Ectodermal cell (in vitro differentiated cells): ENCODE data around the gene KIF26A.

Experiments
- H3K27ac ChIP-seq: 2 replicates; pipeline ENCODE4 v1.7.0; 2013; ENCODE audit warnings: mild to moderate bottlenecking, low read depth, low read length; ENCODE audit not compliant: insufficient read depth, poor library complexity, severe bottlenecking
- H3K27me3 ChIP-seq: 2 replicates; pipeline ENCODE4 v1.7.0; 2013; ENCODE audit warnings: mild to moderate bottlenecking, low read length; ENCODE audit not compliant: insufficient read depth, control insufficient read depth, poor library complexity, severe bottlenecking
- H3K36me3 ChIP-seq: one replicate; pipeline ENCODE4 v1.7.0; 2013; ENCODE audit warnings: low read length; ENCODE audit not compliant: control insufficient read depth, insufficient read depth
- H3K4me1 ChIP-seq: one replicate; pipeline ENCODE4 v1.7.0; 2013; ENCODE audit warnings: low read length; ENCODE audit not compliant: control insufficient read depth, insufficient read depth
- H3K4me3 ChIP-seq: 2 replicates; pipeline ENCODE4 v1.7.0; 2013; ENCODE audit warnings: low read depth, low read length, control low read depth; ENCODE audit not compliant: insufficient read depth
- H3K9me3 ChIP-seq: 2 replicates; pipeline ENCODE4 v1.7.0; 2013; ENCODE audit warnings: mild to moderate bottlenecking, low read length, moderate library complexity; ENCODE audit not compliant: control insufficient read depth
- WGBS, 2 experiments: methylation state at CpG; one replicate each; pipeline ENCODE4 v1.1.7; 2013; ENCODE audit warnings: missing lambda C conversion rate in 2 of 2; 5-methylcytosine and 5-hydroxymethylcytosine counted together

KIF26A gene

DNA sequence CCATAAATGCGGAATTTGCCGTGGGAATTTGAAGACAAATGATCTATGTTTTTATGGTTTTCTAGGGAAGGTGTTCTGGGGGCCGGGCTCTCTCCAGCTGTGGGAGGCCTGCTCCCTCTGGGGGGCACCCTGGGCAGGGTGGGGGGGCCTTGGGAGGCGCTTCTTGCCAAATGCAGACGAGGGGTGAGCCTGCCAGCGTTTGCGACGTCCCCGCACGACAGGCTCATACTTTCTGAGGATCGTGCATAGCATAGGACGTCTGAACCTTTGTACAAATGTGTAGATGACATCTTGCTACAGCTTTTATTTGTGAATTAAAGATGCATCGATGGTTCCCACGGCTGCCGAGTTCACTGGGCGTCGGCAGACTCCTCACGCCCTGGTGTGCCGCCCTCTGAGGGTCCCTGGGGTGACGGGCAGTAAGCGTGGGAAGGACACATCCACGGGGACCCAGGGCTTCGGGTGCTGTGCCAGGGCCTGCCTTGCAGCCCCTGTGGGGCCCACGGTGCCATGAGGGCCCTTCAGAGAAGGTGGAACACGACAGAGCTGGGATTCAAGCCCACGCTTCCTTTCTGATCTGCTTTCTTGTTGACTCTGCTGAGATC is 42.3 kb downstream of the KIF26A start:
- H3K9me3 ChIP-seq = no peaks in the 10 kb centered on the region
- WGBS, 2 experiments = 94 to 95% methylated on average over 26 of the region's 26 CpGs
- H3K4me1 ChIP-seq = peaks cover 6% of the 10 kb centered on the region
- H3K36me3 ChIP-seq = no peaks in the 10 kb centered on the region
- no peak overlapping the region for H3K4me3 ChIP-seq
- no peaks in the 10 kb centered on the region for H3K27me3 ChIP-seq
- H3K27ac ChIP-seq = no peak overlapping the region

DNA sequence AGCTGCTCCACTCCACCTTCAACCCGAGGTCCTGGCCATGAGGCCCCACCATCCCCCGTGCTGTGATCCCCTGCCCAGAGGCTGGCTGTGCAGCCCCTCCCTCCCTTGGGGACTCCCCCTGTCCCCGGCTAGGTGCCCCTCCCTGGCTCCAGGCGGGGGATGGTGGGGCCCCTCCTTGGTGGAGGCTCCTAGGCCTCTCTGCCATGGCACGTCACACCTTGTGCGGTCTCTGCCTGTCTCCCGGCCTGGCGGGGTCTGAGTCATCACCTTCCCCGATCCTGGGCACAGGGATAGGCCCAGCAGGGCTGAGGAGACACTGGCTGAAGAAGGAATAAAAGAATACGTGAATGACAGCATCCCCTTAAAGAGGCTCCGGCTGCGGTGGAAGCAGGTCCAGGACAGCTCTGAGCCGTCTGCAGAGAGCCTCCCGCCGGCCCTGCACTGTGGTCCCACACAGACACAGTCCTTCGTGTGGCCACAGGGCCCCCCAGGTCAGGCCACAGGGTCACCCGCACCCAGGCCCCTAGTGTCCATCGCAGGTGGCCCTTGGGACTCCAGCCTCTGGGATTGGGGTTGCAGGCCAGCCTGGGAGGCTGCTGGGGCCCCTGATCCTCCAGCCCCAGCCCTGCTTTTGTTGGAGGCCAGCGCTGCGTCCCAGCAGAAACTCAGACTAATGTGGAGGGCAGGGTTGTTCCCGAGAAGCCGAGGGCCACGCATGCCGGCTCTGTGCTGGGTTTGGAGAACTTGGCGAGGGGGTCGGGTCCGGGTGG is 43.6 kb downstream of the KIF26A start:
- WGBS, 2 experiments = 86 to 87% methylated on average over 27 of the region's 27 CpGs
- Histone ChIP-seq H3K4me1 (peaks cover 6% of the 10 kb centered on the region), H3K27ac (no peak overlapping the region), H3K4me3 (no peak overlapping the region), H3K36me3 (no peaks in the 10 kb centered on the region), H3K9me3 (no peaks in the 10 kb centered on the region), H3K27me3 (no peaks in the 10 kb centered on the region)

- no peaks in the 10 kb centered on the region for H3K36me3 ChIP-seq
- no peaks in the 10 kb centered on the region for H3K27me3 ChIP-seq
- peaks cover 6% of the 10 kb centered on the region for H3K4me1 ChIP-seq
- H3K27ac ChIP-seq = no peak overlapping the region
- no peaks in the 10 kb centered on the region for H3K9me3 ChIP-seq
- WGBS, 2 experiments = 93 to 94% methylated on average over 16 of the region's 16 CpGs
- no peak overlapping the region for H3K4me3 ChIP-seq
Measured at GRCh38 chr14:104182857-104183425, 44.6 kb downstream of the KIF26A start.

DNA sequence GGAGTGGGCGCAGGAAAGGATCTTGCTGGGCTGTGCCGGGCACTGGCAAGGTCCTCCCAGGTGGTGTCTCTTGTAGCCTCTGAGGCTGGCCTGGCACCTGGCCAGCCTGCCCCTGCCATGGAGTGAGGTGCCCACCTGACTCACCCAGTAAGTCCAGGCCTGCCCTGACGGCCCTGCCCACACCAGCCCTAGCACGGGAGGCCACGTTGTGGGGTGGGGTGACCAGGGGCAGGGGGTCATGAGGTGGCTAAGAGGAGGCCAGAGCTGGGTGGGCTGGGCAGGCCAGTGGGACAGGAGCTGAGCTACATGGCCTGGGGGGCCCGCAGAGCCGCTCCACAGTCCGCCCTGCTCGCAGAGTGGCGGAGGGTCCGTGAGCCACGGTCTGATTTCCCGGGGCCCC is 45.4 kb downstream of the KIF26A start:
- no peaks in the 10 kb centered on the region for H3K36me3 ChIP-seq
- H3K27ac ChIP-seq = no peak overlapping the region
- WGBS, 2 experiments = 93 to 95% methylated on average over 13 of the region's 13 CpGs
- no peaks in the 10 kb centered on the region for H3K9me3 ChIP-seq
- no peak overlapping the region for H3K4me3 ChIP-seq
- peaks cover 6% of the 10 kb centered on the region for H3K4me1 ChIP-seq
- H3K27me3 ChIP-seq = no peaks in the 10 kb centered on the region

GRCh38 chr14:104184506-104184905 is 46.1 kb downstream of the KIF26A start:
- Histone ChIP-seq H3K4me3 (no peak overlapping the region), H3K4me1 (peaks cover 6% of the 10 kb centered on the region), H3K27me3 (no peaks in the 10 kb centered on the region), H3K36me3 (no peaks in the 10 kb centered on the region), H3K9me3 (no peaks in the 10 kb centered on the region), H3K27ac (no peak overlapping the region)
- WGBS, 2 experiments = 86 to 88% methylated on average over 12 of the region's 12 CpGs

- WGBS, 2 experiments = 87 to 89% methylated on average over 20 of the region's 20 CpGs
- Histone ChIP-seq H3K4me3 (no peak overlapping the region), H3K27me3 (no peaks in the 10 kb centered on the region), H3K4me1 (peaks cover 6% of the 10 kb centered on the region), H3K27ac (no peak overlapping the region), H3K9me3 (no peaks in the 10 kb centered on the region), H3K36me3 (no peaks in the 10 kb centered on the region)
Measured at GRCh38 chr14:104184911-104185499, 46.6 kb downstream of the KIF26A start.

DNA sequence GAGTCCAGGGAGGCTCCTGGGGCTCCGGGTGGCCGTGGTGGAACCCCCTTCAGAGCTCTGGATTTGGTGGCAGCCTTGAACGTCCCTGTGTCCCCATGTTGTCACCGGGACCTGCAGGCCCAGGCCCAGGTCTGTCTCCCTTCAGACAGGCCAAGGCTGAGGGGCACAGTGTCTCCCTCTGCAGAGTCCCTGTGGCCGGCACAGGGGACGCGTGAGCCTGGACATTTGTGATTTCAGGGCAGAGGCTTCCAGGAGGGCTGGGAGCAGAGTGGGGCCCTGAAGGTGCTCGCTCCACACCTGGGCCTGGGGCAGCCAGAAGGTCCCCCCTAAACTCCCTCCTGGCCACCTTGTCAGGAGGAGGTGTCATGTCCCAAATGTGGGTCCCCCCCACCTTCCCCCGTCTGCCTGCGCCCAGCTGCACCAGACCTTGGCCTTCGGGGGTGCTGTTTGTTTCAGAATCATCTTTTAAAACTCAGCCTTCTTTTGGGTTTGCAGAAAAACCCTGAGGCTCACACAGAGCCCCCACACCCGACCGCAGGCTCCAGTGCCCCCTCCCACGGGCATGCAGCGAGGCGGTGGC is 47.6 kb downstream of the KIF26A start:
- Histone ChIP-seq H3K9me3 (no peaks in the 10 kb centered on the region), H3K36me3 (no peaks in the 10 kb centered on the region), H3K27ac (no peak overlapping the region), H3K4me1 (peaks cover 6% of the 10 kb centered on the region), H3K27me3 (no peaks in the 10 kb centered on the region), H3K4me3 (no peak overlapping the region)
- 91 to 93% methylated on average over 16 of the region's 16 CpGs for WGBS, 2 experiments

- Histone ChIP-seq H3K4me3 (no peak overlapping the region), H3K4me1 (peaks cover 3% of the 10 kb centered on the region), H3K36me3 (no peaks in the 10 kb centered on the region), H3K27me3 (no peaks in the 10 kb centered on the region), H3K27ac (no peak overlapping the region), H3K9me3 (no peaks in the 10 kb centered on the region)
- WGBS, 2 experiments = 89 to 92% methylated on average over 6 to 9 of the region's 12 CpGs
Measured at GRCh38 chr14:104186575-104186974, 48.2 kb downstream of the KIF26A start.

DNA sequence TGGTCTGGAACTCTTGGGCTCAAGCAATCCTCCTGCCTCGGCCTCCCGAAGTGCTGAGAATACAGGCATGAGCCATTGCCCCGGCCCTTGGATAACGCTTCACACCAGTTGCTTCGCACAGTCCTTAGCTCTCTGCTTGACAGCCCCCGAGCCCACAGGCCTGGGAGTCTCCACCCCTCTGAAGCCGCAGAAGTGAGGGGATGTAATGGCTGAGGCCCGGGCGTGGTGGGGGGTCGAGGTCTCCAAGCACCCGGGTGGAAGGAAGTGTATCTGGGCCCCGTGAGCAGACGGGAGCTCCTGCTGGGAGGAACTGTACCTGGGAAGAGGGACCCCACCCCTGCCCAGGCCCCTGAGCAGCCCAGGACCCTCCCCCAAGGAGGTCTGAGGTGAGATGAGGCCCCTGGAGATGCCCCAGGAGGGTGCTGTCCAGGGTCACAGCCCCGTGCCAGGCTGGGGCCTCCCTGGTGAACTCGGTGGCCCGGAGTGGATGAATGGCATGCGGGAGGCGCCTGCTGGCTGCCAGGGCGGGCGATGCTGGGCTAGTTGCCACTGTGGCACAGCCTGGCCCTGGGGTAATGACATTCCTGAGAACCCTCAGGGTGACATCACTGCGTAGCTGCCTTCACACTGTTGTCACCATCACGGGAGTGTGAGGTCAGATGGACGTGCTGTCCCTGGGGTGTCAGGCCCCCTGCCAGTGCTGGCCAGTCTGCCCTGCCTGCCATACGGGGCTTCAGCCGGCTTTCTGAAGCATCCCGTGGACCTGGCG is 48.9 kb downstream of the KIF26A start:
- Histone ChIP-seq H3K27me3 (no peaks in the 10 kb centered on the region), H3K36me3 (no peaks in the 10 kb centered on the region), H3K4me1 (no peaks in the 10 kb centered on the region), H3K4me3 (no peak overlapping the region), H3K9me3 (no peaks in the 10 kb centered on the region), H3K27ac (no peak overlapping the region)
- 91 to 93% methylated on average over 27 of the region's 27 CpGs for WGBS, 2 experiments
